K562 (cell line): ENCODE data around the gene OLIG1. TPM values are rescaled to one million over a fixed set of nuclear protein-coding genes. Genes with fewer than 3 reads are reported as not detected.

Experiments
- ATAC-seq: fragments of 200-7000 bp; cut with Tn5 transposase; 3 replicates; pipeline ENCODE4 v1.9.1; 2020; ENCODE audit warnings: moderate library complexity
- BruUV-seq: library from RNA; stranded (reverse); fragments of 400-500 nt; replicated peaks from 2 replicates; lab custom pipeline; 2021; lab: Mats Ljungman, UMichigan
- CTCF ChIA-PET: fragments of 300-600 bp; formaldehyde crosslinking; extraction: SDS; loops from one replicate; lab custom pipeline; 2021; ENCODE audit warnings: low intra/inter-chr PET ratio; lab: Yijun Ruan, JAX
- POLR2A ChIA-PET: fragments of 300-600, 350-650 bp; sonication (Branson Sonifier 250); formaldehyde crosslinking; extraction: SDS; loops from one replicate; lab custom pipeline; 2021; ENCODE audit warnings: antibody characterized with exemption, inconsistent platforms; lab: Yijun Ruan, JAX
- DNase-seq, 4 experiments: peaks; one replicate each; pipeline versions ENCODE4 v3.0.0 to v3.0.0-alpha.2; 2011 to 2018; ENCODE audit warnings: low spot score in 3 of 4, mixed read lengths in 3 of 4; ENCODE audit errors: extremely low read depth in 1 of 4
- FAIRE-seq: peaks from 2 replicates; lab custom pipeline; 2011; peaks lifted over from hg19 to GRCh38; lab: Jason Lieb, UNC
- H2AFZ ChIP-seq: 2 replicates; pipeline ENCODE4 v1.6.0; 2011; ENCODE audit warnings: low read depth, low read length, control low read depth, inconsistent platforms
- H3K27ac ChIP-seq: fragments of 200-600 bp; 3 replicates; pipeline ENCODE4 v1.8.0; 2011; ENCODE audit warnings: low read depth, mild to moderate bottlenecking, control low read depth, inconsistent platforms, low read length, moderate library complexity, mixed read lengths; ENCODE audit errors: extremely low read depth
- H3K27me3 ChIP-seq, 2 experiments: fragments of 300-600 bp in 1 of 2; 2 replicates in 1 of 2; 3 replicates in 1 of 2; pipeline versions ENCODE4 v1.6.0 to v1.8.0; 2011; ENCODE audit warnings: inconsistent platforms in 2 of 2, low read length in 2 of 2, mild to moderate bottlenecking in 1 of 2, mixed read lengths in 1 of 2, moderate library complexity in 1 of 2; ENCODE audit not compliant: control insufficient read depth in 2 of 2, insufficient read depth in 2 of 2
- H3K36me3 ChIP-seq: fragments of 300-600 bp; 3 replicates; pipeline ENCODE4 v1.8.0; 2011; ENCODE audit warnings: mild to moderate bottlenecking, low read length, inconsistent platforms; ENCODE audit not compliant: control insufficient read depth, insufficient read depth
- H3K4me1 ChIP-seq, 2 experiments: fragments of 200-600 bp in 1 of 2; replicated peaks in 1 of 2; 2 replicates in 1 of 2; 3 replicates in 1 of 2; pipeline versions ENCODE4 v1.5.1 to v1.8.0; 2011; ENCODE audit warnings: inconsistent platforms in 2 of 2, low read length in 2 of 2, mild to moderate bottlenecking in 1 of 2, mixed read lengths in 1 of 2, moderate library complexity in 1 of 2; ENCODE audit not compliant: control insufficient read depth in 2 of 2, insufficient read depth in 2 of 2
- H3K4me2 ChIP-seq: 2 replicates; pipeline ENCODE4 v1.6.1; 2011; ENCODE audit warnings: low read length, control low read depth, inconsistent platforms, mixed read lengths; ENCODE audit not compliant: insufficient read depth
- H3K4me3 ChIP-seq: fragments of 200-600 bp; sonication (generic), shearing (Covaris generic); 2 replicates; pipeline ENCODE4 v1.5.1; 2016; ENCODE audit warnings: control low read depth, inconsistent platforms
- H3K79me2 ChIP-seq: fragments of 200-600 bp; 3 replicates; pipeline ENCODE4 v1.8.0; 2011; ENCODE audit warnings: low read length, inconsistent platforms; ENCODE audit not compliant: control insufficient read depth, insufficient read depth
- H3K9ac ChIP-seq, 2 experiments: 2 replicates each; pipeline versions ENCODE4 v1.6.0 to v1.6.1; 2011; ENCODE audit warnings: low read depth in 2 of 2, low read length in 2 of 2, control low read depth in 1 of 2, inconsistent platforms in 1 of 2, mild to moderate bottlenecking in 1 of 2, mixed read lengths in 1 of 2; ENCODE audit not compliant: insufficient read depth in 1 of 2
- H3K9me1 ChIP-seq: one replicate; pipeline ENCODE4 v1.6.0; 2011; ENCODE audit warnings: inconsistent platforms, mild to moderate bottlenecking, low read length, moderate library complexity; ENCODE audit not compliant: control insufficient read depth, insufficient read depth
- H3K9me3 ChIP-seq: replicated peaks from 2 replicates; pipeline ENCODE4 v1.5.1; 2011; ENCODE audit warnings: low read depth, low read length, inconsistent platforms; ENCODE audit not compliant: control insufficient read depth, insufficient read depth
- H4K20me1 ChIP-seq: replicated peaks from 2 replicates; pipeline ENCODE4 v1.6.1; 2011; ENCODE audit warnings: low read length, inconsistent platforms, mixed read lengths; ENCODE audit not compliant: control insufficient read depth, insufficient read depth
- CBX1 ChIP-seq: sonication (generic); IDR thresholded peaks from 2 replicates; pipeline ENCODE4 v1.6.1; 2016; ENCODE audit warnings: antibody characterized with exemption, low read depth, mild to moderate bottlenecking
- CBX3 ChIP-seq, 2 experiments: IDR thresholded peaks; 1 replicate in 1 of 2; 2 replicates in 1 of 2; pipeline ENCODE4 v1.6.1; 2012; ENCODE audit warnings: inconsistent platforms in 2 of 2, low read length in 2 of 2, borderline replicate concordance in 1 of 2, control low read depth in 1 of 2
- EGR1 ChIP-seq: fragments of 450-650 bp; conservative IDR thresholded peaks from 2 replicates; pipeline ENCODE4 v1.6.1; 2017; ENCODE audit warnings: mild to moderate bottlenecking
- HNRNPUL1 ChIP-seq: fragments of 200-400 bp; formaldehyde crosslinking; IDR thresholded peaks from 2 replicates; pipeline ENCODE4 v1.6.1; 2017; ENCODE audit warnings: low read length
- PYGO2 ChIP-seq: fragments of 450-650 bp; IDR thresholded peaks from 2 replicates; pipeline ENCODE4 v1.6.1; 2016; ENCODE audit warnings: mild to moderate bottlenecking, missing genetic modification characterization, moderate library complexity, missing compliant biosample characterization
- SRSF9 ChIP-seq: fragments of 200-400 bp; formaldehyde crosslinking; IDR thresholded peaks from 2 replicates; pipeline ENCODE4 v1.6.1; 2017; ENCODE audit warnings: low read depth, low read length, borderline replicate concordance
- TCFL5 ChIP-seq: fragments of 250-450 bp; sonication (Bioruptor Pico); conservative IDR thresholded peaks from 2 replicates; pipeline ENCODE4 v1.6.1; 2021; ENCODE audit warnings: mild to moderate bottlenecking, moderate library complexity, matching md5 sums
- TEAD1 ChIP-seq, 2 experiments: fragments of 450-650 bp in 1 of 2; sonication (generic) in 1 of 2; formaldehyde crosslinking; IDR thresholded peaks; 2 replicates each; pipeline versions ENCODE4 v1.4.0 to v1.8.0; 2020 to 2022; ENCODE audit warnings: mild to moderate bottlenecking in 2 of 2, missing genetic modification reagents in 1 of 2
- ZNF707 ChIP-seq: fragments of 250-450 bp; sonication (Bioruptor Pico); conservative IDR thresholded peaks from 2 replicates; pipeline ENCODE4 v1.8.0; 2022; ENCODE audit warnings: inconsistent platforms, mild to moderate bottlenecking, moderate library complexity
- WGBS: fragments of 100-300 bp; shearing (Covaris generic); methylation state at CpG from one replicate; pipeline ENCODE4 v1.1.6; 2016; ENCODE audit warnings: low coverage, mixed read lengths; ENCODE audit not compliant: insufficient coverage; ENCODE audit errors: missing lambda C conversion rate; 5-methylcytosine and 5-hydroxymethylcytosine counted together
- in situ Hi-C: fragments of 300-500 bp; cut with MboI; formaldehyde crosslinking; loops from 4 replicates; pipeline ENCODE4 v1.15.0; 2018; ENCODE audit warnings: inconsistent platforms, mixed read lengths
- intact Hi-C: fragments of 100-400 bp; cut with micrococcal nuclease; formaldehyde crosslinking; loops from 2 replicates; pipeline ENCODE4 v1.14.2; 2022
- polyA plus RNA-seq, 8 experiments: library from polyadenylated mRNA; depleted of rRNA in 4 of 8; stranded (reverse) in 5 of 8; unstranded in 3 of 8; fragments of >200 nt; fragmentation: Nextera tagmentation in 2 of 8; fragmentation: Illumina TruSeq in 1 of 8; extraction: Ambion mirVana in 2 of 8; extraction: Trizol in 1 of 8; gene quantifications; 2 replicates each; pipeline versions ENCODE4 v1.2.1 to v1.2.3, GENCODE V29; 2011 to 2014; ENCODE audit warnings: inconsistent platforms in 1 of 8, missing spikeins in 1 of 8
- total RNA-seq, 7 experiments: library from RNA; depleted of rRNA in 6 of 7; stranded (reverse); fragments of >200 nt in 6 of 7; fragmentation: Illumina TruSeq in 2 of 7; extraction: Trizol in 2 of 7; gene quantifications; 2 replicates each; pipeline versions ENCODE4 v1.2.1 to v1.2.3, GENCODE V29; 2011 to 2021; ENCODE audit warnings: low replicate concordance in 1 of 7

OLIG1 gene
- total and polyA plus RNA-seq, 9 of the 15 experiments (the other 6 are each of a cell fraction or from before 2014, with no cell fraction given), result not detected

GRCh38 chr21:33113131-33113530 is 43.2 kb downstream of the OLIG1 start:
- Histone ChIP-seq H3K9me3 (no peaks in the 10 kb centered on the region), H3K4me3 (no peak overlapping the region), H2AFZ (no peak overlapping the region), H4K20me1 (peaks cover 3% of the 10 kb centered on the region; the same call in 1 of the 2 replicates), H3K9me1 (no peaks in the 10 kb centered on the region), H3K4me1 (peaks cover 0 to 7% of the 10 kb centered on the region in 2 experiments; a peak in 2 of 5 replicates), H3K27me3 (peaks cover 86 to 90% of the 10 kb centered on the region in 2 experiments), H3K9ac (no peak overlapping the region), H3K79me2 (no peaks in the 10 kb centered on the region), H3K4me2 (no peak overlapping the region), H3K36me3 (no peaks in the 10 kb centered on the region), H3K27ac (no peak overlapping the region)
- 2% methylated on average over 13 of the region's 13 CpGs for whole genome bisulfite sequencing
- intact Hi-C loops, result no loop called here
- POLR2A ChIA-PET, result interaction anchor here (0.5 to 1.6 kb wide), 4 partner anchors 9 to 1423 kb away, joined by 3 to 5 read pairs (median 3); no protein-coding TSS in a partner anchor
- no TSS peak for BruUV-seq
- in situ Hi-C loops, result no loop called here
- no peak for TF ChIP-seq EGR1
- no peak for TF ChIP-seq ZNF707
- CTCF ChIA-PET, result no interaction called here
- FAIRE-seq (no peak), ATAC-seq (no peak), DNase-seq (no peak)

GRCh38 chr21:33114276-33114675 is 44.3 kb downstream of the OLIG1 start:
- TF ChIP-seq TCFL5 (CRISPR knock-in tag) (no peak), SRSF9 (no peak), PYGO2 (tag) (no peak), HNRNPUL1 (no peak), TEAD1 (CRISPR knock-in tag; IDR thresholded peaks at IDR 0.05) (no peak), CBX1 (no peak), CBX3 (IDR thresholded peaks at IDR 0.05; ENCODE audit: borderline replicate concordance in 1 of 2, low read length in 2 of 2) (no peak)
- ATAC-seq (no peak), FAIRE-seq (no peak), DNase-seq (no peak)
- in situ Hi-C loops, result no loop called here
- Histone ChIP-seq H3K4me2 (no peak overlapping the region), H2AFZ (no peak overlapping the region), H3K9me3 (no peaks in the 10 kb centered on the region), H3K27ac (no peak overlapping the region), H3K9ac (no peak overlapping the region), H3K27me3 (peaks cover 80 to 82% of the 10 kb centered on the region in 2 experiments), H3K36me3 (no peaks in the 10 kb centered on the region), H3K9me1 (no peaks in the 10 kb centered on the region), H4K20me1 (peaks cover 3% of the 10 kb centered on the region; the same call in 1 of the 2 replicates), H3K4me1 (peaks cover 0 to 7% of the 10 kb centered on the region in 2 experiments; a peak in 2 of 5 replicates), H3K79me2 (no peaks in the 10 kb centered on the region), H3K4me3 (no peak overlapping the region)
- intact Hi-C loops, result no loop called here
- WGBS, result 0% methylated on average over 3 of the region's 3 CpGs
- POLR2A ChIA-PET, result interaction anchor here (0.7 kb wide), 1 partner anchor 52 kb away, joined by 3 read pairs; no protein-coding TSS in a partner anchor
- CTCF ChIA-PET, result no interaction called here
- no TSS peak for BruUV-seq
